ENCODE results near the gene KRT20.

DNA sequence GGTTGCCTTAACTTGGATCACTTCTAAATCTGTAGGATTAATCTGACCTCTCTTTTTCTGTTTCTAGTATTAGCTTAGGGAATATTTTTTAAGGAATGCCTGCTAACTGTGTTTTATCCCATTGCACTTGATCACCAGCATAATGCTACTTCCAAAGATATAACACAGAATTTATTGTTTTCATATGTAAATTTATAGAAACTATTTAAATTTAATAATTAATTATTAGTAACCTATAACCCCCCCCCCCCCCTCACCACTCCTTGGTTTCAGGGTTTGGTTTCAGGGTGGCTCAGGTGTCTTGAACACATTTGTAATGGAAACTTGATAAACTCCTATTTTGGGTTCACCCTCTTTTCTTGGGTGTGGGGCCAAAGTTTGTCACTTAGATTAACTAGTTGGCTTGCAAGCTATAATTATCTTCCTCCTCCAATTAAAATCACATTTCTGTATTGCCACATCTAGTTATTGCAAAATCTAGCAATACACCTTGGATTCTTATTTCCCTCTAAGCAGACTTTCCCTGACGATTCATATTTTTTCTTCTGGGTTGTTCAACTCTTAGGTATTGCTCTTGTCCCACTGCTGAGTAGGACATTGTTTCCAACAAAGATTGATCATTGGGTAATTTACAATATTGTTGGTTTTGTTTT is 36.3 kb downstream of the KRT20 start:
- TF ChIP-seq, protein P1, sequence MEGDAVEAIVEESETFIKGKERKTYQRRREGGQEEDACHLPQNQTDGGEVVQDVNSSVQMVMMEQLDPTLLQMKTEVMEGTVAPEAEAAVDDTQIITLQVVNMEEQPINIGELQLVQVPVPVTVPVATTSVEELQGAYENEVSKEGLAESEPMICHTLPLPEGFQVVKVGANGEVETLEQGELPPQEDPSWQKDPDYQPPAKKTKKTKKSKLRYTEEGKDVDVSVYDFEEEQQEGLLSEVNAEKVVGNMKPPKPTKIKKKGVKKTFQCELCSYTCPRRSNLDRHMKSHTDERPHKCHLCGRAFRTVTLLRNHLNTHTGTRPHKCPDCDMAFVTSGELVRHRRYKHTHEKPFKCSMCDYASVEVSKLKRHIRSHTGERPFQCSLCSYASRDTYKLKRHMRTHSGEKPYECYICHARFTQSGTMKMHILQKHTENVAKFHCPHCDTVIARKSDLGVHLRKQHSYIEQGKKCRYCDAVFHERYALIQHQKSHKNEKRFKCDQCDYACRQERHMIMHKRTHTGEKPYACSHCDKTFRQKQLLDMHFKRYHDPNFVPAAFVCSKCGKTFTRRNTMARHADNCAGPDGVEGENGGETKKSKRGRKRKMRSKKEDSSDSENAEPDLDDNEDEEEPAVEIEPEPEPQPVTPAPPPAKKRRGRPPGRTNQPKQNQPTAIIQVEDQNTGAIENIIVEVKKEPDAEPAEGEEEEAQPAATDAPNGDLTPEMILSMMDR (IDR thresholded peaks at IDR 0.05): no peak
- no peak for TF ChIP-seq POLR2A (IDR thresholded peaks at IDR 0.05)
